Activated effector memory CD4-positive, alpha-beta T cell treated with Interleukin-2 at 50 U/mL for 16 hours (primary cell): ENCODE results near the gene SPTLC2.
"Not testable (repeated sequence)": the region's sequence is repeated elsewhere in the genome, so short reads cannot be mapped to it uniquely, and the experiment has no call there.

Source experiments
- DNase-seq: peaks from one replicate; pipeline ENCODE4 v3.0.0-alpha.2; 2020

The SPTLC2 gene

GRCh38 chr14:77585385-77585784, 31.1 kb downstream of the SPTLC2 start:
- DNase-seq: no peak

GRCh38 chr14:77584809-77585208, 31.6 kb downstream of the SPTLC2 start:
- no peak for DNase-seq

GRCh38 chr14:77583657-77584056, 32.8 kb downstream of the SPTLC2 start:
- no peak for DNase-seq

GRCh38 chr14:77582511-77582910, 33.9 kb downstream of the SPTLC2 start:
- no peak for DNase-seq

- DNase-seq: no peak
Observed at GRCh38 chr14:77580964-77581505, 35.4 kb downstream of the SPTLC2 start.

- DNase-seq: no peak
Observed at GRCh38 chr14:77580477-77580876, 36.0 kb downstream of the SPTLC2 start.

- DNase-seq: no peak
Observed at GRCh38 chr14:77579780-77580179, 36.7 kb downstream of the SPTLC2 start.

- no peak for DNase-seq
Observed at GRCh38 chr14:77579065-77579464, 37.4 kb downstream of the SPTLC2 start.

- DNase-seq: no peak
Observed at GRCh38 chr14:77574446-77575115, 41.9 kb downstream of the SPTLC2 start.

GRCh38 chr14:77573964-77574363, 42.5 kb downstream of the SPTLC2 start:
- DNase-seq: no peak

GRCh38 chr14:77570706-77571268, 45.6 kb downstream of the SPTLC2 start:
- DNase-seq: no peak

- DNase-seq: no peak
Observed at GRCh38 chr14:77565994-77566305, 50.5 kb downstream of the SPTLC2 start.

GRCh38 chr14:77565289-77565993, 51.0 kb downstream of the SPTLC2 start:
- DNase-seq: no peak

- no peak for DNase-seq
Observed at GRCh38 chr14:77562681-77563080, 53.8 kb downstream of the SPTLC2 start.

GRCh38 chr14:77561881-77562280, 54.6 kb downstream of the SPTLC2 start:
- no peak for DNase-seq

- no peak for DNase-seq
Observed at GRCh38 chr14:77559381-77559780, 57.1 kb downstream of the SPTLC2 start.

- DNase-seq: no peak
Observed at GRCh38 chr14:77557391-77557790, 59.0 kb downstream of the SPTLC2 start.

- no peak for DNase-seq
Observed at GRCh38 chr14:77556946-77557345, 59.5 kb downstream of the SPTLC2 start.

- no peak for DNase-seq
Observed at GRCh38 chr14:77554816-77555599, 61.4 kb downstream of the SPTLC2 start.

GRCh38 chr14:77554207-77554606, 62.2 kb downstream of the SPTLC2 start:
- DNase-seq: no peak

GRCh38 chr14:77549451-77549850, 67.0 kb downstream of the SPTLC2 start:
- no peak for DNase-seq

GRCh38 chr14:77547512-77548180, 68.8 kb downstream of the SPTLC2 start:
- no peak for DNase-seq

GRCh38 chr14:77545171-77545570, 71.3 kb downstream of the SPTLC2 start:
- not testable (repeated sequence) for DNase-seq
